Epithelial cell of esophagus (primary cell): ENCODE results near the gene RPL31.

Source experiments
- DNase-seq: peaks from one replicate; pipeline ENCODE4 v3.0.0; 2010; ENCODE audit warnings: low read depth
- H3K4me3 ChIP-seq: 2 replicates; pipeline ENCODE4 v1.5.1; 2011; ENCODE audit warnings: mild to moderate bottlenecking, low read length, control low read depth
- CTCF ChIP-seq: IDR thresholded peaks from 2 replicates; pipeline ENCODE4 v1.5.1; 2011; ENCODE audit warnings: low read depth, mild to moderate bottlenecking, low read length, control low read depth, inconsistent platforms; ENCODE audit not compliant: insufficient read depth; ENCODE audit errors: missing control alignments

The RPL31 gene

GRCh38 chr2:100965596-100965995 is 36.5 kb upstream of the RPL31 start:
- no peak for TF ChIP-seq CTCF
- no peak overlapping the region for H3K4me3 ChIP-seq
- DNase-seq, result no peak

- no peak overlapping the region for H3K4me3 ChIP-seq
- DNase-seq, result no peak
- TF ChIP-seq CTCF, result no peak
These were observed 34.4 kb upstream of the RPL31 start for GRCh38 chr2:100967716-100968115.

- TF ChIP-seq CTCF, result no peak
- no peak for DNase-seq
These were observed 33.6 kb upstream of the RPL31 start for GRCh38 chr2:100968146-100969145.

GRCh38 chr2:100969998-100970397 is 32.1 kb upstream of the RPL31 start:
- H3K4me3 ChIP-seq, result no peak overlapping the region
- no peak for DNase-seq
- no peak for TF ChIP-seq CTCF

More at GRCh38 chr2:100968146-100969145, 33.6 kb upstream of the RPL31 start:
- H3K4me3 ChIP-seq, result no peak overlapping the region

GRCh38 chr2:100971221-100971620 is 30.9 kb upstream of the RPL31 start:
- no peak for TF ChIP-seq CTCF
- no peak overlapping the region for H3K4me3 ChIP-seq
- no peak for DNase-seq

GRCh38 chr2:100972452-100972851 is 29.6 kb upstream of the RPL31 start:
- no peak for TF ChIP-seq CTCF
- no peak overlapping the region for H3K4me3 ChIP-seq
- no peak for DNase-seq
